Liver (tissue), 3 donors: Measurements from ENCODE around the gene AKAP10.

Experiments used
- GABPA ChIP-seq, 2 donors: IDR thresholded peaks in 1 of 2; conservative IDR thresholded peaks in 1 of 2; 2 replicates each; pipeline ENCODE4 v1.6.1; 2016; ENCODE audit warnings: antibody characterized with exemption in 2 of 2, mild to moderate bottlenecking in 1 of 2, moderate library complexity in 1 of 2
- JUND ChIP-seq, 2 donors: IDR thresholded peaks; 2 replicates each; pipeline ENCODE4 v1.6.1; 2016; ENCODE audit warnings: antibody characterized with exemption in 2 of 2
- NR2F2 ChIP-seq: IDR thresholded peaks from 2 replicates; pipeline ENCODE4 v1.6.1; 2016; ENCODE audit warnings: antibody characterized with exemption
- RAD21 ChIP-seq, 2 donors: IDR thresholded peaks; 2 replicates each; pipeline ENCODE4 v1.6.1; 2016; ENCODE audit warnings: antibody characterized with exemption in 2 of 2, mild to moderate bottlenecking in 2 of 2
- SP1 ChIP-seq: IDR thresholded peaks from 2 replicates; pipeline ENCODE4 v1.6.1; 2018; ENCODE audit warnings: antibody characterized with exemption, mild to moderate bottlenecking
- YY1 ChIP-seq: IDR thresholded peaks from 2 replicates; pipeline ENCODE4 v1.6.1; 2016; ENCODE audit warnings: antibody characterized with exemption, mild to moderate bottlenecking
- TF ChIP-seq, protein P1 (sequence below): fragments of 150-350 bp; IDR thresholded peaks from 2 replicates; pipeline ENCODE4 v1.5.1; 2017; ENCODE audit warnings: improper control_type of control experiment, low read depth, low read length; ENCODE audit not compliant: missing input control
- TF ChIP-seq, protein P2 (sequence below): IDR thresholded peaks from 2 replicates; pipeline ENCODE4 v1.6.1; 2016; ENCODE audit warnings: antibody characterized with exemption, mild to moderate bottlenecking
- donor health status: healthy.
- donor health status: healthy.

DNA sequence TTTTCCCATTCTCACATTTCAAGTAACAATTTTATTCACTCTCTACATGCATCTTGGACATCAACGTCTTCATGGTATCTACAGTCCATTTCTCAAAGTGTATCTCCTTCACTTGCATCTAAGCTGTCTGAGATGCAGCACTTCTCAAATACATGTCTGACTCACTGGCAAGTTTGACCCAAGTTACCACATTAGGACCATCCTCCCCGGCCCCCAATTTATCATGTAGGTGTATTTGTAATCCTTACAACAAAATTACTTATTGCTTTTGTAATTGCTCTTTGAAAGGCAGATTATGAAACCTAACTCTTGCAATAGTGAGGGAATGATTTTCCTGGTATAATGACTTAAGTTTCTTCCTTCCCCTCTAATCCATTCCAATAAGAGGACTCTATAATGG is 80.9 kb downstream of the AKAP10 start:
- TF ChIP-seq, protein P1, sequence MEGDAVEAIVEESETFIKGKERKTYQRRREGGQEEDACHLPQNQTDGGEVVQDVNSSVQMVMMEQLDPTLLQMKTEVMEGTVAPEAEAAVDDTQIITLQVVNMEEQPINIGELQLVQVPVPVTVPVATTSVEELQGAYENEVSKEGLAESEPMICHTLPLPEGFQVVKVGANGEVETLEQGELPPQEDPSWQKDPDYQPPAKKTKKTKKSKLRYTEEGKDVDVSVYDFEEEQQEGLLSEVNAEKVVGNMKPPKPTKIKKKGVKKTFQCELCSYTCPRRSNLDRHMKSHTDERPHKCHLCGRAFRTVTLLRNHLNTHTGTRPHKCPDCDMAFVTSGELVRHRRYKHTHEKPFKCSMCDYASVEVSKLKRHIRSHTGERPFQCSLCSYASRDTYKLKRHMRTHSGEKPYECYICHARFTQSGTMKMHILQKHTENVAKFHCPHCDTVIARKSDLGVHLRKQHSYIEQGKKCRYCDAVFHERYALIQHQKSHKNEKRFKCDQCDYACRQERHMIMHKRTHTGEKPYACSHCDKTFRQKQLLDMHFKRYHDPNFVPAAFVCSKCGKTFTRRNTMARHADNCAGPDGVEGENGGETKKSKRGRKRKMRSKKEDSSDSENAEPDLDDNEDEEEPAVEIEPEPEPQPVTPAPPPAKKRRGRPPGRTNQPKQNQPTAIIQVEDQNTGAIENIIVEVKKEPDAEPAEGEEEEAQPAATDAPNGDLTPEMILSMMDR, result no peak
- TF ChIP-seq SP1 (no peak), YY1 (no peak), RAD21 (IDR thresholded peaks at IDR 0.05) (no peak), JUND (IDR thresholded peaks at IDR 0.05) (no peak), GABPA (IDR thresholded peaks at IDR 0.05 in 1 of 2, conservative IDR thresholded peaks at IDR 0.05 in 1 of 2) (no peak), NR2F2 (no peak)
- TF ChIP-seq, protein P2, sequence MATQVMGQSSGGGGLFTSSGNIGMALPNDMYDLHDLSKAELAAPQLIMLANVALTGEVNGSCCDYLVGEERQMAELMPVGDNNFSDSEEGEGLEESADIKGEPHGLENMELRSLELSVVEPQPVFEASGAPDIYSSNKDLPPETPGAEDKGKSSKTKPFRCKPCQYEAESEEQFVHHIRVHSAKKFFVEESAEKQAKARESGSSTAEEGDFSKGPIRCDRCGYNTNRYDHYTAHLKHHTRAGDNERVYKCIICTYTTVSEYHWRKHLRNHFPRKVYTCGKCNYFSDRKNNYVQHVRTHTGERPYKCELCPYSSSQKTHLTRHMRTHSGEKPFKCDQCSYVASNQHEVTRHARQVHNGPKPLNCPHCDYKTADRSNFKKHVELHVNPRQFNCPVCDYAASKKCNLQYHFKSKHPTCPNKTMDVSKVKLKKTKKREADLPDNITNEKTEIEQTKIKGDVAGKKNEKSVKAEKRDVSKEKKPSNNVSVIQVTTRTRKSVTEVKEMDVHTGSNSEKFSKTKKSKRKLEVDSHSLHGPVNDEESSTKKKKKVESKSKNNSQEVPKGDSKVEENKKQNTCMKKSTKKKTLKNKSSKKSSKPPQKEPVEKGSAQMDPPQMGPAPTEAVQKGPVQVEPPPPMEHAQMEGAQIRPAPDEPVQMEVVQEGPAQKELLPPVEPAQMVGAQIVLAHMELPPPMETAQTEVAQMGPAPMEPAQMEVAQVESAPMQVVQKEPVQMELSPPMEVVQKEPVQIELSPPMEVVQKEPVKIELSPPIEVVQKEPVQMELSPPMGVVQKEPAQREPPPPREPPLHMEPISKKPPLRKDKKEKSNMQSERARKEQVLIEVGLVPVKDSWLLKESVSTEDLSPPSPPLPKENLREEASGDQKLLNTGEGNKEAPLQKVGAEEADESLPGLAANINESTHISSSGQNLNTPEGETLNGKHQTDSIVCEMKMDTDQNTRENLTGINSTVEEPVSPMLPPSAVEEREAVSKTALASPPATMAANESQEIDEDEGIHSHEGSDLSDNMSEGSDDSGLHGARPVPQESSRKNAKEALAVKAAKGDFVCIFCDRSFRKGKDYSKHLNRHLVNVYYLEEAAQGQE, result no peak
